Left renal cortex interstitium (tissue), 4 donors: ENCODE data around the gene RCHY1. TPM values are rescaled to one million over a fixed set of nuclear protein-coding genes. Genes with fewer than 3 reads are reported as not detected.
"Not testable (repeated sequence)": the region's sequence is repeated elsewhere in the genome, so short reads cannot be mapped to it uniquely, and the experiment has no call there.

ENCODE experiments used
- DNase-seq, 4 donors: peaks; one replicate each; pipeline ENCODE4 v3.0.0-alpha.2; 2013; ENCODE audit warnings: low read depth in 4 of 4, low spot score in 2 of 4, missing footprints in 1 of 4
- polyA plus RNA-seq, 4 donors: library from polyadenylated mRNA; unstranded; fragments of 120-200 nt; gene quantifications; one replicate each; pipeline ENCODE4 v1.2.1, GENCODE V29; 2013; ENCODE audit not compliant: insufficient read length in 4 of 4

The RCHY1 gene
- 10 to 100 TPM; 40.9 to 57.0 (median 49.2) TPM for polyA plus RNA-seq

DNA sequence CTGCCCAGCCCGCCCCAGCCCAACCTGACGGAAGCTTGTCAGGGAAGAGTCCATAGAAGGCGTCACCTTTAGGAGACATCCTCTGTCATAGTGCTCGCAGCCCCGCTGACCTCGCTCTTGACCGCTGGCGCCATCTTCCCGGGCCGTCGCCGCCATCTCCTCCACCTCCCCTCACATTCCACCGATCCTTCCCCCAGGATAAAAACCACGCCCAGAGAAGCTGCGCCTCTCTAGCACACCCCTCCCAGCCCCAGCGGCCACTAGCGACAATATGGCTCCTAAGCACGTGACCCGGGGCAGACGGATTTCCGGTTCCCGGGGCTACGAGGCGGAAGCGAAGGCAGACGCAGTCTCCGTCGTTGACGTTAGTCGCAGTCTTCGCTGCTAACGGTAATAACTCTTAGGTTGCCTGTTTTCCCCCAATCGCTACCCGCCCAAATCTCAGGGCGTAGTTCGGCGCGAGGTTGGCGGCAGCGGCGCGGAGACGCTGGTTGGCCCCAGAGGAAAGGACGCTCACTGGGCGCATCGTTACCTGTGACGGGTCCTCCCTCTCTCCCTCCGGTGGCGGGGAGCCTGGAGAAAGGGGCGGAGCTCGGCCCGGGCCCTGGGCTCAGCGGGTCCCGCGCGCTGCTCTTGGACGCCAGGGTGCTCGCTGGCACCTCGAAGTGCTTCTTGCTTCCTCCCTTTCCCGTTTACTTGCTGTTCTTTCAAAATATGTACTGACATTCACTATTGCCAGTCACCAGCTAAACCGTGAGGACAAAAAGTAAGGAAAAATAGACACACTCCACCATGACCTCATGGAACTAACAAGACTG lies at the start of gene RCHY1, which contains the start of gene THAP6:
RCHY1 (minus strand) TSS at position 273 of the 818 bp plus-strand sequence; CDS start at position 156, 117 bp downstream.
THAP6 (plus strand) TSS at position 343 of the 818 bp plus-strand sequence. CDS start 980 bp downstream, outside the sequence.
- DNase-seq = peak; percentile 89 to 96 (median 94)

DNA sequence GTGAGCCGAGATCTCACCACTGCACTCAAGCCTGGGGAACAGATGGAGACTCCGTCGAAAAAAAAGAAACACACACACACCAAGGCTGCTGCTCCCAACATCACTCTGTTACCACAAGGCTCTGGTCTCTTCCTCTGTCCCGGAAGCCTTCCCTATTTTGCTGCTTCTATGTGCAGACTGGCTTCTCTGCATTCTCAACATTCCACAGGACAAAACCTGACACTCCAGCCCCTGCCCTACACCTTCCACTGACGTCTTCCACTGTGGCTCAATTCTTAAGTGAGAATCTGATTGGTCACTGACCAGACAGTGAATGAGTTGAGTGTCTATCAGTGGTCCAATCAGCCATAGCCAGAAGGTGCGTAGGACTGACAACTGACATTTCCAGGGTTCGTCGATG lies 47.6 kb upstream of the RCHY1 start:
- no peak for DNase-seq

- DNase-seq = no peak
Measured at GRCh38 chr4:75557696-75558095, 43.5 kb upstream of the RCHY1 start.

DNA sequence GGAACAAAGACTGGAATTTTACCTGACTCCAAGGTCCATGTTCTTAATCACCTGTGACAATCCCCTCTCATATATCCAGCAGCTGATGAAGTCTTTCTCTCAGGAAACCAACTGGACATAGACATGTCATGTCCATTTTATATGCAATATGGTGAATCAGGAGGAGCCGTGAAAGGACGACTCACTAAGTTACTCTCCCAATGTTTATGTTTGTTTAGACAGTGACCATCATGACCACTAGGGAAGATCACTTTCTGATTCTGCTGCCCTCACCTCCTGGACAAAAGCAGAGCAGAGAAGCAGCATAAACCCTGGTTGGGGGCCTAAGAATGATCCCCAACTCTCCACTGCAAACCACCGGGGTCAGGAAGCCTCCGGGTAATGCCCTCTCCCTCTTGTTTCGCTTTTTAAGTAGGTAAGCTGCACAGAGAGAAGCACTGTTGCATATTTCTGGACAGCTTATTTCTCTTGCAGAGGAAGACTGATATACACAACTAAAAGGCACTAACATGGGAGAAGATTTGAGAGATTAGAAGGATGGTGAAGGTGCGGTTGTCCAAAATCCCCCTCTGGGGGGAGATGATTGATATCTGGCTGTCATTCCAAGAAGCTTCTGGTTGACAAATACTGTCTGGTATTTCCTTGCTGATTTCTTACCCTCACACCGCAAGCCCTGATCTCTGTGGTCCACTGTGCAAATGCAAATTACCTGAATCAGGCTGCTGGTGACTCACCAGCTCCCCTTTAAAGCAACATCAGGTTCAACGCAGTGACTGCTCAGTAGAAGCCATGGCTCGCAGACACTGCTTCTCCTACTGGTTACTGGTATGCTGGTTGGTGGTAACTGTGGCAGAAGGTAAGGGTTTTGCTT lies 41.3 kb upstream of the RCHY1 start, which contains the start of gene ODAPH:
ODAPH (plus strand) TSS at position 773 of the 871 bp plus-strand sequence; CDS start at position 790, 17 bp downstream.
- no peak for DNase-seq

DNA sequence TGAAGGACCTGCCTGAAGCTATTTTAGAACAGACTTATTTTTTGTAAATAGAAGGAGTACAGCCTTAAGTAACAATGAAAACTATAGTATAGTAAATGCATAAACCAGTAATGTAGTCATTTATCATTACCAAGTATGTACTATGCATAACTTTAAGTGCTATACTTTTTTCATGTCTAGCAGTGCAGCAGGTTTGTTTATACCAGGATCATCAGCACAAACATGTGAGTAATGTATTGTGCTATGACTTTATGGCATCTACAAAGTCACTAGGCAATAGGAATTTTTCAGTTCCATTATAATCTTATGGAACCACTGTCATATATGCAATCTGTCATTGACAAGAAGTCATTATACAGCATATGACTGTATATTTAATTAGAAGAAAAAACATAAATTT lies 38.2 kb upstream of the RCHY1 start:
- DNase-seq = no peak

GRCh38 chr4:75549019-75549418 lies 34.8 kb upstream of the RCHY1 start:
- no peak for DNase-seq

DNA sequence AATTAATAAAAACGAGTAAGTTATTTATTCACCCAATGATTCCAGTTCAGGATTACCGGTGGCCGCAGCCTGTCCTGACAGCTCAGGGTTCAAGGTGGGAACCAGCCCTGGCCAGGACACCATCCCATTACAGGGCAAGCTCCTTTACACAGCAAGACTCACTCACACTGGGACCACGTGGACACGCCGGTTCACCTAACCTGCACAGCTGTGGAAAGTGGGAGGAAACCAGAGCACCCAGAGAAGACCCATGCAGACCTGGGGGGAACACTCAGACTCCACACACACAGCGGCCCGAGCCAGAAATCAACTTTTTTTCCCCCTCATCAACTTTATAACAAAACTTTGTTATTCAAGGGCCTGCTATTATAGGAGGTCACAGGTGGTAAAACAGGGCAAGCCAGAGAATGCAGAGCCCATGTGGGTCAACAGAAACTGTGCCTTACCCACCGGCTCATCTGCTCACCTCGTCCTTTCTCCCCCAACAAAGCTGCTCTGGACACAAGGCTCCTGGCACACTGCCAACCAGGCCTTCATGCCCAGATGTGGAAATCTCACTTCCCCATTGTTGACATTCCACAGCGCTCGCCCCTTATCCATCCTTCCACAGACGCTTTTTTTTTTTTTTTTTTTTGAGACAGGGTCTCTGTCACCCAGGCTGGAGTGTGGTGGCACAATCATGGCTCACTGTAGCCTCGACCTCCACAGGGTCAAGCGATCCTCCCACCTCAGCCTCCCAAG lies 33.6 kb upstream of the RCHY1 start:
- no peak for DNase-seq

GRCh38 chr4:75545526-75545925 lies 31.3 kb upstream of the RCHY1 start:
- no peak for DNase-seq

DNA sequence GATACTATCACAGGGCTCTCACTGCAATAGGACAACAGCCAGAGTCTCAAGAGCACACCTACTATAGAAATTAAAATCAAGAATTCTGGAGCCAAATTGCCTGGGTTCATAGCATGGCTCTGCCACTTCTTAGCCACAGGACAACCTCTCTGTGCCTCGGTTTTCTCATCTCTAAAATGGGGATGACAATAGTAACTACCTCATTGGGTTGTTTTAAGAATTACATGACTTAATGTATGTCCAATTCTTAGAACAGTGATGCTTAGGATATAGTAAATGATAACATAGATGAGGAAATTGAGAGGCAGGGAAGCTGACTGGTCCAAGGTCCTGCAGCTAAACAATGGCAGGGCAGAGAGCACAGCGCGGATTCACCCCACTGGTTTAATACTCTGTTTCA lies 30.7 kb upstream of the RCHY1 start:
- no peak for DNase-seq

GRCh38 chr4:75544220-75544619 lies 30.0 kb upstream of the RCHY1 start:
- not testable (repeated sequence) for DNase-seq

DNA sequence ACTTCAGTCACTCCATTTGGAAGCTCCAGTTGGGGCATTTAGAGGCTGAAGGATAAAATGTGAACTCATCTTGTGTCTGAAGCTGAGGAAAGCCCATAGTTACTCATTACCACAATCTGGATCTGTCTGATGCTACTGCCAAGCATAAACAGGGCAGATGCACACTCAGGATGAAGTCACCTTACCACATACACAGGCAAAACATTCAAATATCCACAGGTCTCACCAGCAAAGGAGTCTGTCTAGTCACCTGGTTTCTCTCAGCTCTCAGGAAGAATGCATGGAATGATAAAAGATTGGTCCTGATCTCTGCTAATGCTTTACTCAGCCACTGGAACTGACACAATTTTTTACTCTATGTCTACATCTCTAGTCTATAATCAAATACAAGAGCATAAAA lies 28.6 kb upstream of the RCHY1 start:
- DNase-seq = no peak

GRCh38 chr4:75537308-75537707 lies 23.1 kb upstream of the RCHY1 start:
- not testable (repeated sequence) for DNase-seq

DNA sequence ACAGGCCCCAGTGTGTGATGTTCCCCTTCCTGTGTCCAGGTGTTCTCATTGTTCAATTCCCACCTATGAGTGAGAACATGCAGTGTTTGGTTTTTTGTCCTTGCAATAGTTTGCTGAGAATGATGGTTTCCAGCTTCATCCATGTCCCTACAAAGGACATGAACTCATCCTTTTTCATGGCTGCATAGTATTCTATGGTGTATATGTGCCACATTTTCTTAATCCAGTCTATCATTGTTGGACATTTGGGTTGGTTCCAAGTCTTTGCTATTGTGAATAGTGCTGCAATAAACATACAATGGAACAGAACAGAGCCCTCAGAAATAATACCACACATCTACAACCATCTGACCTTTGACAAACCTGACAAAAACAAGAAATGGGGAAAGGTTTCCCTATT lies 19.7 kb upstream of the RCHY1 start:
- DNase-seq = not testable (repeated sequence)

DNA sequence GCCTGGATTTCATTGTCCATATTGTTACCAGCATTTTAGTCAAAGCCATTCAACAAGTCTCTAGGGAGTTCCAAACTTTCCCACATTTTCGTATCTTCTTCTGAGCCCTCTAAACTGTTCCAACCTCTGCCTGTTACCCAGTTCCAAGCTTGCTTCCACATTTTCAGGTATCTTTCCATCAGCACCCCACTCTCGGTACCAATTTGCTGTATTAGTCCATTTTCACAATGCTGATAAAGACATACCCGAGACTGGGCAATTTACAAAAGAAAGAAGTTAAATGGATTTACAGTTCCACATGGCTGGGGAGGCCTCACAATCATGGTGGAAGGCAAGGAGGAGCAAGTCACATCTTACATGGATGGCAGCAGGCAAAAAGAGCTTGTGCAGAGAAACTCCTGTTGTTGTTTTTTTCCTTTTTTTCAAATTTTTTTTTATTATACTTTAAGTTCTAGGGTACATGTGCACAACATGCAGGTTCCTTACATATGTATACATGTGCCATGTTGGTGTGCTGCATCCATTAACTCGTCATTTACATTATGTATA lies 19.2 kb upstream of the RCHY1 start:
- not testable (repeated sequence) for DNase-seq

DNA sequence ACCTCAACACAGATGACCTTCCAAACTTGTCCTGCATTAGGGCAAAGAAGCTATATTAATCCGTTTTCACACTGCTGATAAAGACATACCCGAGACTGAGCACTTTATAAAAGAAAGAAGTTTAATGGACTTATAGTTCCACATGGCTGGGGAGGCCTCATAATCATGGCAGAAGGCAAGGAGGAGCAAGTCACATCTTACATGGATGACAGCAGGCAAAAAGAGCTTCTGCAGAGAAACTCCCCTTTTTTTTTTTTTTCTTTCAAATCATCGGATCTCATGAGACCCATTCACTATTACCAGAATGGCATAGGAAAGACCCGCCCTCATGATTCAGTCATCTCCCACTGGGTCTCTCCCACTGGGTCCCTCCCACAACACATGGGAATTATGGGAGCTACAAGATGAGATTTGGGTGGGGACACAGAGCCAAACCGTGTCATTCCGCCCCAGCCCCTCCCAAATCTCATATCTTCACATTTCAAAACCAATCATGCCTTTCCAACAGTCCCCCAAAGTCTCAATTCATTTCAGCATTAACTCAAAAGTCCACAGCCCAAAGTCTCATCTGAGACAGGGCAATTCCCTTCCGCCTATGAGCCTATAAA lies 17.4 kb upstream of the RCHY1 start:
- DNase-seq = not testable (repeated sequence)

GRCh38 chr4:75530556-75531322 lies 16.5 kb upstream of the RCHY1 start:
- no peak for DNase-seq

GRCh38 chr4:75527482-75527881 lies 13.3 kb upstream of the RCHY1 start:
- no peak for DNase-seq

GRCh38 chr4:75525910-75526309 lies 11.7 kb upstream of the RCHY1 start:
- DNase-seq = no peak

DNA sequence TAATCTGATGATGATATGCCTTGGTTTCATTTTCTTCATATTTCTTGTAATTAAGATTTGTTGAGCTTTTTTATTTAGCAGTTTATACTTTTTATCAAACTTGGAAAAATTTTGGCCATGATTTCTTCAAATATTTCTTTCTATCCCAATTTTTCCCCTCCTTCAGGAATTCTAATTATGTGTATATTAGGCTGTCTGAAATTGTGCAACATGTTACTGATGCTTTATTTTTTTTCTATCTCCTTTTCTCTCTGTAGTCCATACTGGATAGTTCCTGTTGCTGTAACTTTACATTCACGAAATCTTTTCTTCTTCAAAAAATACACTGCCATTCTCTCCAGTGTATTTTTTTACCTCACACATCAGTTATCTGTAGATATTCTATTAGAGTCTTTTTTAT lies 10.9 kb upstream of the RCHY1 start:
- no peak for DNase-seq
